Uterus (tissue), 2 donors: ENCODE results near the gene KIAA1549.

Source experiments
- CTCF ChIP-seq, 4 experiments: fragments of 200-600 bp in 2 of 4; fragments of 450-650 bp in 2 of 4; sonication (generic) in 2 of 4; IDR thresholded peaks; one replicate each; pipeline ENCODE4 v1.5.1; 2016 to 2019; ENCODE audit warnings: antibody characterized with exemption in 4 of 4, mild to moderate bottlenecking in 2 of 4, moderate library complexity in 1 of 4
- POLR2A ChIP-seq, 2 donors: fragments of 450-650 bp; IDR thresholded peaks; one replicate each; pipeline ENCODE4 v1.6.1; 2016; ENCODE audit warnings: antibody characterized with exemption in 2 of 2, mild to moderate bottlenecking in 1 of 2, moderate library complexity in 1 of 2

GRCh38 chr7:138992052-138992531, 10.9 kb upstream of the KIAA1549 start:
- TF ChIP-seq CTCF (IDR thresholded peaks at IDR 0.05) (no peak), POLR2A (IDR thresholded peaks at IDR 0.05) (no peak)
